OCI-M2 (cell line): ENCODE measurements around the gene PSMG3.

Experiments used
- DNase-seq: peaks from one replicate; lab custom pipeline; 2025; ENCODE audit not compliant: unreplicated experiment; lab: John Stamatoyannopoulos, UW

Gene PSMG3

GRCh38 chr7:1559626-1560590 is 9.9 kb downstream of the PSMG3 start:
- DNase-seq = no peak

- DNase-seq = no peak
These were observed 10.8 kb downstream of the PSMG3 start for GRCh38 chr7:1558841-1559625.

DNA sequence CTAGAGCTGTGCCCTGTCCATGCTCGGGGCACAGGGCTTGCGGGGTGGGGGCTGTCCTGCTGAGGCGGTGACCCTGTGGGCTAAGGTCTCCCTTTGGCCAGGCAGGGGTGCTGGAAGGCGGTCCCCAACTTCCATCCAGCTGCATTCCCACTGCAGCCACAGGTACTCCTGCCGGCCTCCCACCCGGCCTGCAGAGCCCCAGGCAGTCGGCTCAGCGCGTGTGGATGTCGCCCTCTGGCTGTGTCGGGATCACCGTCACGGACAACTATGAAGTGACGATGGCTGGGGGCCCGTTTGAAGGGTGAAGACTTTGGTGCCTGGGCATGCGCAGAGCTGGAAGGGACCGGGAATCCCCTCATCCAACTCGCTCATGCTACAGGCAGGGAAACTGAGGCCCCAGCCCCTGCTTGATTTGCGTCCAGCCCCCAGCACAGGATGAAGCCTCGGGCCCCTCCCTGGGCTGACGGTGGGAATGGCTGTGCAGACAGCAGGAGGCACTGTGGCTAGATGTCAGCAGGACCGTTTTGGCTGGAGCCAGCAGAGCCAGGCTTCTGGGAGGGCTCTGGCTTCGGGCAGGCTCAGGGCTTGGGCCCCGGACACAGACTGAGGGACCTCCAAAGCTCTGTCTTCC is 11.5 kb downstream of the PSMG3 start:
- DNase-seq = no peak

- no peak for DNase-seq
These were observed 12.1 kb downstream of the PSMG3 start for GRCh38 chr7:1557771-1558170.

DNA sequence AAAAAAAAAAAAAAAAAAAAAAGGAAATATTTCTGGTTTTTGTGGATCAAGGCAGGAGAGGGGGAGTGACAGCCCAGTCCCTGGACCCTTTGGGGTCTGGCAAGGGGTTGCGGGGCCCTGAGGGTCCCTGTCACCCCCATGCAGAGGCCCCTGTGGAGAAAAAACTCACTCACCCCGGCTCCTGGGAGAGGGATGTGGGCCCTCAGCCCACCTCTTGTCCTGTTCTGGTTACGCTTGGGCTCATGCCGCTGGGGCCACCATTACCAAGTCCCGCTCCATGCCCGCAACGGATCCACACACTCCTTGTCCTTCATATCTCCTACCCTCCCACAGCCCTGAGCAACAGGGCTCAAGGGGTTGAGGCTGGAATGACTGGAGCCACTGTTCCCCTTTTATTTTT is 12.8 kb downstream of the PSMG3 start:
- DNase-seq = no peak

DNA sequence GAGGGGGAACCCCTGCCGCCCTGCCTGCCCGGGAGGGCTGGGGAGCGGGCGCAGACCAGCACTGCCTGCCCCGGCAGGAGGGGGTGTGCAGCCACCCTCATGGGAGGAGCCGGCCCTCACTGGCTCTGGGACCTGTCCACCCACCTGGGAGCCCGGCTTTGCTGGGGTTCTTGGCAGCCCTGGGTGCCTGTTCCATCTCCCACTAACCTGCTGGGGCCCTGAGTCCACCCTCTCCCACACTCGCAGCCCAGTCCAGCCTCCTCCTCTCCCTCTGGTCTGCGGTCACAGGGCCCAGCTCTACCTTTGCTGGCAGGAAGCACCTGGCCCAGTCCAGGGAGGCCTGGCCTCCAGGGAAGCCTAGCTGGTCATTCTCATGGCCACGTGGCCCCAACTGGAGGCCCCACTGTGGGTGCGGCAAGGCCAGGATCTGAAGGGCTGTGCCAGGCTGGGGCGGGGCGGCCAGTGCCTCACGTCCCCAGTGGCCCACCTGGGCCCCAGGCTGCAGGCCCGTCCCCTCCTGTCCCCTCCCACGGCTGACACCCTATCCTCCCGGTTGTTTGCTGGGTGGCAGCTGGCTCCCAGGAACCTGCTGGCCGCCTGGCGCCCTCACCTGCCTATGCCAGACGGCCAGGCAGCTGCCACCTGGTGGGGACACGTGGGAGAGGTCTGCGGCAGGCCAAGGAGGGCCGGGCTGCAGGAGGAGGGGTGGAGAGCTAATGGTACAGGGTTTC is 13.9 kb downstream of the PSMG3 start, which contains the start of gene TMEM184A:
TSS of gene TMEM184A (minus strand) at position 393 of the 731 bp plus-strand sequence. CDS start 721 bp downstream, outside the sequence.
- no peak for DNase-seq

- no peak for DNase-seq
These were observed 14.6 kb downstream of the PSMG3 start for GRCh38 chr7:1555046-1555812.

DNA sequence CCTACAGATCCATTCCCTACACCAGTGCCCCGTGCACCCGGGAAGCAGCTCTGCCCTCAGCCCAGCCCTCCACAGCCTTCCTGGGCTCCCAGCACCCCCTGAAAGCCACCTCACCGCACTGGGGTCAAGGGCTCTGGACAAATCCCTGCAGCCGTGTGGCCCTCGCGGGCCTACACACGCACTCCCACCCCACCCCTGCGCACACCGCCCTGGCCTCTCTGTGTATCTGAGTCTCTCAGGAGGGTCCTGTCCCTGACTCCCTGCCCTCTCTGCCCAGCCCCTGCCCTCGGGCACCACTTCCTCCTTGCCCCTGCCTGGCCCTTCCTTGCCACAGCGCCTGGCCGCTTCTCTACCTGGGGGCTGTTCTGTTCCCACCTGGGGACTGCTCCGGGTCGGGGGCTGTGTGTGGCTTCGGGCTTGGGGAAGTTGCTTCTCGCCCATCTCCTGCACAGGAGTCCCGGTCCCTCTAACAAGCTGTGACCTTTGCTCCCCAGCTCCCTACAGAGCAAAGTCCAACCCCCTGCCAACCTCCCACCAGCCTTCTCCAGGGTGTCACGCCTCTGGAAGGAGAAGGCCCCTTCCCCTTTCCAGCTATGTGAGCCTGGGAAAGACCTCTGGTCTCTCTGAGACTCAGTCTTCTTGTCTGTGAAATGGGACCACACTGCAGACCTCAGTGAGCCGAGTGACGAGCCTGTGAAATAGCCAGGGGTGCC is 15.3 kb downstream of the PSMG3 start:
- no peak for DNase-seq

DNA sequence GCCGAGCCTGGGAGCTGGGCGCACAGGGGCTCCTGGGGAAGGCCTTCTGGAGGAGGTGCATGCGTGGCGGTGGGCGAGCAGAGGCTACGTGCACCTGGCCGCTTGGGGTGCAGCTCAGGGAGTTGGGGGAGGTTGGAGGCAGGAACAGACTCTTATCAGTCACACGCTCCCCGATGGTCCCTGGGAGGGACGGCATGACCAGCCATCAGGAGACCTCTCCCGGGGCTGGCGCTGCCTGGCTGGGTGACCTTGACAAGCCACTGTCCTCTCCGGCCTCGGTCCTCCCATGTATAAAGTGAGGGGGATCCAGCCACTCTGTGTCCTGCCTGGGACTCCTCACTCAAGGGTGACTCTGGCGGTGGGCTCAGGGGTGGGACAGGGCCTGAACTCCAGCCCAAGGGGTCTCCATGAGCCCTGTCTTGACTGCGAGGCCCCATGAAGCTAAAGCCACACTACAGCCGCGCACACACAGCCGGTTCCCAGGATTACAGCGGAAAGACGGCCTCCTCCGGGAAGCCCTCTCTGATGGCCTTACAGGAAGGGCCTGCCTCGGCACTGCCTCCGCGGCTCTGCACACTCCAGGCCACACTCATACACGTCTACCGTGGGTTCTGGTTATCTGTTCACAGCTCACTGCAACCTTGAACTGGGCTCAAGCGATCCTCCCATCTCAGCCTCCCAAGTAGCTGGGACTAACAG is 16.2 kb downstream of the PSMG3 start:
- DNase-seq = no peak

GRCh38 chr7:1552200-1552599 is 17.6 kb downstream of the PSMG3 start:
- DNase-seq = no peak

- no peak for DNase-seq
These were observed 19.0 kb downstream of the PSMG3 start for GRCh38 chr7:1550846-1551155.

- DNase-seq = no peak
These were observed 19.6 kb downstream of the PSMG3 start for GRCh38 chr7:1550005-1550845.

- no peak for DNase-seq
These were observed 20.4 kb downstream of the PSMG3 start for GRCh38 chr7:1549357-1550004.

DNA sequence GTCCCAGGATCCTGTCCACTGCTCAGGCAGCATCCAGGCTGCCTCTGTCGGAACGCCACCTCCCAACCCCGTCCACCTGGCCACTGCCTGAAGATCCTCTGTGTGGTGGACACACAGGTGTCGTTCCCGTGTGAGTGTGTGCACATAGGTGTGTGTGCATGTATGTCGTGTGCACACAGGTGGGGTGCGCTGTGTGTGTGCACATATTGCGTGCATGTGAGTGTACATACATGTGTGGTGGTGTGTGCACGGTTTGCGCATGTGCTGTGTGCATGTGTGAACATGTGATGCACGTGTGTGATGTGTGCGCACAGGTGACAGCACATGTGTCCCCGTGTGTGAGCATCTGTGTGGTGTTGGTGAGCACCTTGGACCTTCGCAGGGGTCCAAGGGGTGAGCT is 20.9 kb downstream of the PSMG3 start:
- no peak for DNase-seq

DNA sequence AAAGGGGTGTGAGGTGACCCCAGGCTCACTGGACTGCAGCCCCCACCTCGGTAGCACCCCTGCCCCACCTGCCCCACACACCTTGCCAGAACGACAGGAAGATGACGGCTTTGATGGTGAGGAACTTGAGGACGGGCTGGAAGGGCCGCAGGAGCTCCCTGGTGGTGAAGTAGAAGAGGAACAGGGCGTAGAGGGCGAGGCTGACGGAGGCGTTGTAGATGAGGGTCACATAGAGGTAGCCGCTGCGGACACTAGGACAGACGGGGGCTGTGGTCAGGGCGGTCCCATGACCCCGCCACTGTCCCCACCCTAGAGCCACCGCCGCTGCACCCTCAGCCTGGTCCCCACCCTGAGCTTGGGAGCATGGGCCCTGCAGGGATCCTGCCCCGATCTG is 21.4 kb downstream of the PSMG3 start:
- no peak for DNase-seq

DNA sequence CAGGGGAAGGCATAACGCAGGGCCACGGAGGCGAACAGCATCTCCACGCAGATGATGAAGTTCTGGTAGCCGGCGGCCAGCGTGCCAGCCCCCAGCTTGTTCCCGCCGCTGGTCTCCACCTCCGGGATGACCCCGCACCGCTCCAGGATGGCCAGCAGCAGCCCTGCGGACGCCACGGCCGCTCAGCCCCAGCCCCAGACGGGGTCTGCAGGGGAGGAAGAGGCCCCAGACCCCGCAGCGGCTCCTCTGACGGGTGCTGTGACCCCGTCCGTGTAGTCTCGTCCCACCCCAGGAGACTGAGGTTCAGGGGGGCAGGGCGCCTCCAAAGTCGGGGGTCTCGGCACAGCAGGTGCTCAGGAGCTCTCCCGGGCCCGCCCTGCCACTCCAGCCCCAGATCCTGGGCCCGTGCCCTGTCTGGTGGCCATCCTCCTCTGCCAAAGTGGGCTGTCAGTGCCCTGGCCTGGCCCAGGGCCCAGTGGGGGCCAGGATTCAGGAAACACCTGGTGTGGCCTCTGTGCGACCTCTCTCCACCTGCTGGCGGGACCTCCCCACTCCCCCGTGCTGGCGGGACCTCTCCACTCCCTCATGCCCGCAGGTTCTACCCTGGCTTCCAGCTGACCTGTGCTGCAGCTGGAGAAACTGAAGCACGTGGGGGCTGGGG is 21.9 kb downstream of the PSMG3 start:
- DNase-seq = no peak
